Loucy (cell line): Measurements from ENCODE around the gene UBE2G2.

Source experiments
- CTCF ChIP-seq: fragments of 200-600 bp; sonication (generic); conservative IDR thresholded peaks from 2 replicates; pipeline ENCODE4 v1.5.1; 2014; ENCODE audit warnings: mild to moderate bottlenecking, antibody characterized with exemption, low read length
- EZH2phosphoT487 ChIP-seq: fragments of 200-600 bp; IDR thresholded peaks from 2 replicates; pipeline ENCODE4 v1.6.1; 2018; ENCODE audit warnings: antibody characterized with exemption, mild to moderate bottlenecking, moderate library complexity, borderline replicate concordance

DNA sequence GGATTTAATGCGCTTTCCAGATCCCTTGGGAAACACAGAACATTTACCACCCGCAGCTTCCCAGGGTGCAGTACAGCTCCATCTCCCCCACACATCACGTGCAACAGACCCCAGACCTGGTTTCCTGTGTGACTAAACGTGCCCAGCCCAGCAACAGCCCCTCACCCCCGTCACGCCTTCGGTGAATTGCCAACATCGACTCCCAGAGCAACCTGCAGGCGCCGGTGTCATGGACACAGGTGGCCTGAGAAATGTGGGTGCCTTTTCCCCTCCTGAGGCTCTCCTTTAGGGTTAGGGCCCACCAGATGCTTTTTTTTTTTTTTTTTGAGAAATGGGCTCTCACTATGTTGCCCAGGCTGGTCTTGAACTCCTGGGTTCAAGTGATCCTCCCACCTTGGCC lies 40.5 kb upstream of the UBE2G2 start:
- TF ChIP-seq CTCF (no peak), EZH2phosphoT487 (no peak)
